ENCODE results near the gene LSR. TPM values are rescaled to one million over a fixed set of nuclear protein-coding genes. Genes with fewer than 3 reads are reported as not detected.
A peak's percentile ranks its signal among the peaks of the same experiment; 100 is the strongest.

Gene LSR
- total and polyA plus RNA-seq, 2 donors (not counting 1 experiment from before 2014, with no cell fraction given) = 37.2 to 45.3 TPM

DNA sequence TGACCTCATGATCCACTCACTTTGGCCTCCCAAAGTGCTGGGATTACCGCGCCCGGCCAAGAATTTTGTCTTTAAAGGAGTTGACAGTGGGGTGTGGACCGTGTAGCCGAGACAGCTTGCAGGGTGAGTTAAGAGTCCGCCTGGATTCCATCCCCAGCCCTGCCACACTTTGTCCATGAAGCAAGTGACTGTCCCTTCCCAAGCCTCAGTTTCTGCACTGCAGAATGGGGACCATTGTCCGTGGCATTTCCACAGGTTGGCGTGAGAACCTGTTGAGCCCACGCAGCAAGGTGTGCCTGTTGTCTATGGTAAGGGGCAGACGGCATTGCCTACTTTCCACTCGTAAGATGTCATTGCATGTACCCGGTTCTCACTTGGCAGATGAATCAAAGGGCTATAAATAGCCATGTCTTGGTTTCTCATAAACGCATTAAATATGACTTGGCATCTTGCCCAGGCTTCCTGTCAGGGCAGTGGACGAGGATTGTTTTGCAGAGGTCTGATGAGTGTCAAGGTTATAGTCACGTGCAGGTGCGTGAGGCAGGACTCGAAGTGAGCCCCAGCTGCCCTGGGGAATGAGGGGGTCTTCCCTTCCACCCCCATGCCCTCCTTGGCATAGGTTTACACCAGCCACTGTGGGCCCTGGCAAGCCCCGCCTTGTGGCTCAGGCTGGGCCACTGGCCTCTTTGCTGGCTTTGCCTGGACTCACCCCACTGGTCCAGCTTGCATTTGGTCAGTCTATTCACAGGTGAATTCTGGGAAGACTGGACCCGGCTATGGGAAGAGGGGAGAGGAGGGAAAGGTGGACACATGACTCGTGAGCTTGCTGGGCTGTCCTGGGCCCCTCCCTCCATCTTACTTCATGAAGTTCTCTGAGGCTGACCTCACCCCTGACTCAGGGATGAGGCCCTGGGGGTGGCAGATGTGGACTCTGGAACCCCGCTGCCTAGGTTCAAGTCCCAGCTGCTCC, 34.9 kb upstream of the LSR start:
- peak overlapping the region in 3 of 5 experiments; percentile 4 to 28 (median 25) for H3K4me3 ChIP-seq (ENCODE audit: control extremely low read depth in 1 of 5, extremely low read depth in 1 of 5, insufficient read depth in 1 of 5, low read depth in 2 of 5, low read length in 4 of 5)
- H2AFZ ChIP-seq (ENCODE audit: insufficient read depth, low read depth, low read length, poor library complexity, severe bottlenecking) = no peak overlapping the region
- ChIA-PET POLR2A (interaction anchor here (0.6 to 2.5 kb wide), 10 partner anchors 9 to 429 kb away, joined by 3 to 8 read pairs (median 4); partner anchors contain the start of genes FXYD5 and FXYD7), CTCF (interaction anchor here (0.6 to 4.2 kb wide), 8 partner anchors 11 to 78 kb away, joined by 3 to 25 read pairs (median 4); partner anchors contain the start of genes FXYD5 and FXYD7)
- Mint-ChIP-seq H3K4me1 (peaks cover 70% of the 10 kb centered on the region), H3K27me3 (no peaks in the 10 kb centered on the region), H3K27ac (peak overlapping the region; percentile 98), H3K9me3 (ENCODE audit: insufficient read depth) (peaks cover 2% of the 10 kb centered on the region), H3K4me3 (peak overlapping the region; percentile 81)
- no peaks in the 10 kb centered on the region for H3K27me3 ChIP-seq (replicated peaks in 1 of 4; ENCODE audit: control extremely low read depth in 1 of 4, control insufficient read depth in 3 of 4, insufficient read depth in 4 of 4, low read length in 3 of 4)
- ATAC-seq (ENCODE audit: low read depth) = peak; percentile 65
- peak; percentile 95 for DNase-seq
- peak overlapping the region; percentile 93 to 99 for H3K27ac ChIP-seq (ENCODE audit: low read length in 2 of 2)
- H3K4me2 ChIP-seq (replicated peaks; ENCODE audit: low read depth, low read length, poor library complexity, severe bottlenecking) = peak overlapping the region; percentile 58
- H3K9me3 ChIP-seq (ENCODE audit: control extremely low read depth in 1 of 3, control insufficient read depth in 2 of 3, insufficient read depth in 1 of 3, low read length in 2 of 3) = peaks cover 0 to 4% (median 0%) of the 10 kb centered on the region in 3 donors
- WGBS (ENCODE audit: insufficient coverage) = 10% methylated on average over 12 of the region's 21 CpGs
- H3K4me1 ChIP-seq (ENCODE audit: control insufficient read depth in 2 of 2, insufficient read depth in 2 of 2, low read length in 2 of 2) = peaks cover 78 to 81% of the 10 kb centered on the region in 2 donors
- intact Hi-C loops (cut with micrococcal nuclease) = loop anchor here (1.0 to 5.0 kb wide), 7 partner anchors 8 to 133 kb away; partner anchors contain the start of genes FFAR1, FXYD5 and USF2
- no peaks in the 10 kb centered on the region for H3K79me2 ChIP-seq (ENCODE audit: control insufficient read depth, insufficient read depth, low read length)
- H3K9ac ChIP-seq (ENCODE audit: low read length) = peak overlapping the region; percentile 24
- no peak for TF ChIP-seq EZH2 (IDR thresholded peaks at IDR 0.05; ENCODE audit: borderline replicate concordance, insufficient read depth, low read depth, low read length, poor library complexity, severe bottlenecking)
- TF ChIP-seq, protein P1, sequence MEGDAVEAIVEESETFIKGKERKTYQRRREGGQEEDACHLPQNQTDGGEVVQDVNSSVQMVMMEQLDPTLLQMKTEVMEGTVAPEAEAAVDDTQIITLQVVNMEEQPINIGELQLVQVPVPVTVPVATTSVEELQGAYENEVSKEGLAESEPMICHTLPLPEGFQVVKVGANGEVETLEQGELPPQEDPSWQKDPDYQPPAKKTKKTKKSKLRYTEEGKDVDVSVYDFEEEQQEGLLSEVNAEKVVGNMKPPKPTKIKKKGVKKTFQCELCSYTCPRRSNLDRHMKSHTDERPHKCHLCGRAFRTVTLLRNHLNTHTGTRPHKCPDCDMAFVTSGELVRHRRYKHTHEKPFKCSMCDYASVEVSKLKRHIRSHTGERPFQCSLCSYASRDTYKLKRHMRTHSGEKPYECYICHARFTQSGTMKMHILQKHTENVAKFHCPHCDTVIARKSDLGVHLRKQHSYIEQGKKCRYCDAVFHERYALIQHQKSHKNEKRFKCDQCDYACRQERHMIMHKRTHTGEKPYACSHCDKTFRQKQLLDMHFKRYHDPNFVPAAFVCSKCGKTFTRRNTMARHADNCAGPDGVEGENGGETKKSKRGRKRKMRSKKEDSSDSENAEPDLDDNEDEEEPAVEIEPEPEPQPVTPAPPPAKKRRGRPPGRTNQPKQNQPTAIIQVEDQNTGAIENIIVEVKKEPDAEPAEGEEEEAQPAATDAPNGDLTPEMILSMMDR (IDR thresholded peaks at IDR 0.05) = no peak
- H4K20me1 ChIP-seq (ENCODE audit: control insufficient read depth, insufficient read depth, low read length, poor library complexity, severe bottlenecking) = no peaks in the 10 kb centered on the region
- H3K36me3 ChIP-seq (replicated peaks in 1 of 2; ENCODE audit: control extremely low read depth in 1 of 2, control insufficient read depth in 1 of 2, extremely low read depth in 1 of 2, insufficient read depth in 2 of 2, low read length in 1 of 2) = no peaks in the 10 kb centered on the region
